PC-9 (cell line): ENCODE data around the gene TP53RK. TPM values are rescaled to one million over a fixed set of nuclear protein-coding genes. Genes with fewer than 3 reads are reported as not detected.

Experiments
- BruUV-seq: library from RNA; stranded (reverse); fragments of 400-500 nt; replicated peaks from 2 replicates; lab custom pipeline; 2021; lab: Mats Ljungman, UMichigan
- CTCF ChIA-PET: fragments of 300-600 bp; sonication (Branson Sonifier 250); formaldehyde crosslinking; loops from one replicate; lab custom pipeline; 2022; ENCODE audit warnings: antibody characterized with exemption; lab: Charles Lee
- POLR2A ChIA-PET: fragments of 300-600 bp; sonication (Branson Sonifier 250); formaldehyde crosslinking; loops from one replicate; lab custom pipeline; 2022; ENCODE audit warnings: antibody characterized with exemption; ENCODE audit not compliant: unreplicated experiment; lab: Charles Lee
- DNase-seq, 2 experiments: peaks; one replicate each; pipeline versions ENCODE4 v3.0.0 to v3.0.0-alpha.2; 2015 to 2022; ENCODE audit warnings: mixed read lengths in 1 of 2
- H2AFZ ChIP-seq: fragments of 200-600 bp; sonication (generic); 2 replicates; pipeline ENCODE4 v1.8.1; 2017; ENCODE audit warnings: antibody characterized with exemption
- H3F3A ChIP-seq: fragments of 200-600 bp; sonication (generic); 2 replicates; pipeline ENCODE4 v1.8.1; 2017; ENCODE audit warnings: antibody characterized with exemption, mild to moderate bottlenecking, low read depth; ENCODE audit not compliant: insufficient read depth
- H3K27ac ChIP-seq: fragments of 200-600 bp; sonication (generic); 2 replicates; pipeline ENCODE4 v1.6.1; 2016; ENCODE audit warnings: mixed run types
- H3K27me3 ChIP-seq: fragments of 200-600 bp; sonication (generic); 2 replicates; pipeline ENCODE4 v1.6.1; 2016; ENCODE audit warnings: low read depth, mixed run types; ENCODE audit not compliant: insufficient read depth
- H3K36me3 ChIP-seq: fragments of 200-600 bp; sonication (generic); 2 replicates; pipeline ENCODE4 v1.6.1; 2016; ENCODE audit warnings: low read depth, mixed run types
- H3K4me1 ChIP-seq: fragments of 200-600 bp; sonication (generic); replicated peaks from 2 replicates; pipeline ENCODE4 v1.6.1; 2016; ENCODE audit warnings: mixed run types; ENCODE audit not compliant: insufficient read depth
- H3K4me2 ChIP-seq: fragments of 200-600 bp; sonication (generic); 2 replicates; pipeline ENCODE4 v1.6.1; 2017; ENCODE audit warnings: mixed run types
- H3K4me3 ChIP-seq: fragments of 200-600 bp; sonication (generic); 2 replicates; pipeline ENCODE4 v1.6.1; 2016; ENCODE audit warnings: mixed run types
- H3K79me2 ChIP-seq: fragments of 200-600 bp; sonication (generic); 2 replicates; pipeline ENCODE4 v1.6.1; 2017; ENCODE audit warnings: low read depth, mixed run types
- H3K9me2 ChIP-seq: fragments of 200-600 bp; sonication (generic); 2 replicates; pipeline ENCODE4 v1.8.1; 2017; ENCODE audit warnings: mild to moderate bottlenecking; ENCODE audit not compliant: insufficient read depth
- H3K9me3 ChIP-seq: fragments of 200-600 bp; sonication (generic); 2 replicates; pipeline ENCODE4 v1.8.1; 2016; ENCODE audit warnings: low read depth; ENCODE audit not compliant: insufficient read depth
- H4K20me1 ChIP-seq: fragments of 200-600 bp; sonication (generic); 2 replicates; pipeline ENCODE4 v1.8.1; 2017; ENCODE audit not compliant: insufficient read depth
- EZH2 ChIP-seq: fragments of 200-600 bp; sonication (generic); IDR thresholded peaks from 2 replicates; pipeline ENCODE4 v1.8.0; 2017; ENCODE audit warnings: antibody characterized with exemption, low read depth
- intact Hi-C: fragments of 100-400 bp; cut with micrococcal nuclease; formaldehyde crosslinking; loops from one replicate; pipeline ENCODE4 v1.10.0; 2022; ENCODE audit not compliant: unreplicated experiment
- total RNA-seq: library from RNA; stranded (reverse); gene quantifications from 2 replicates; pipeline ENCODE4 v1.2.3, GENCODE V29; 2021
- TF ChIP-seq, protein P1 (sequence below): fragments of 200-600 bp; sonication (generic); conservative IDR thresholded peaks from 2 replicates; pipeline ENCODE4 v1.6.1; 2017; ENCODE audit warnings: mixed run types, antibody characterized with exemption, mild to moderate bottlenecking, moderate library complexity

The TP53RK gene
- total RNA-seq, 1 experiment from 2014 or later: 10.4 TPM

DNA sequence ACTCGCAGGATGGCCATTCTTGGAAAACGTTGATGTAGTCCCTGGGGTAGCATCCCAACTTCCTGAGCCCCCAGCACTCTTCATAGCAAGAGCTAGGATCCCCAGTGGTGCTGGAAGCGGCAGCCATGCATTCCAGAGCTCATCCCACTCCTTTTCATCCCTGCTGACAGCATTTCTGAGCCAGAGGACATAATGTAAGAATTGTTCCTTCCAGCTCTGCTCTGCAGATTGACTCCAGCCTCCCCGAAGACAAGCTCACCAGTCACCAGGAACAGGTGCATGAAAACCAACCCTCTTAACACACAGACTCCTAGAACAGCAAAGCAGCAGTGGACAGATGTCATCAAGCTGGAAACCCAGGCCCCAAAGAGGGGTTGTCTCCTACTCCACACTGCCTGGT lies 41.8 kb downstream of the TP53RK start:
- H3K9me2 ChIP-seq: no peaks in the 10 kb centered on the region
- intact Hi-C loops: no loop called here
- no peaks in the 10 kb centered on the region for H3K4me1 ChIP-seq
- no peaks in the 10 kb centered on the region for H3K36me3 ChIP-seq
- no TSS peak for BruUV-seq
- CTCF ChIA-PET: interaction anchor here (0.6 kb wide), 2 partner anchors 19 to 629 kb away, joined by 3 read pairs; no protein-coding TSS in a partner anchor
- H2AFZ ChIP-seq: no peak overlapping the region
- no peaks in the 10 kb centered on the region for H4K20me1 ChIP-seq
- TF ChIP-seq, protein P1, sequence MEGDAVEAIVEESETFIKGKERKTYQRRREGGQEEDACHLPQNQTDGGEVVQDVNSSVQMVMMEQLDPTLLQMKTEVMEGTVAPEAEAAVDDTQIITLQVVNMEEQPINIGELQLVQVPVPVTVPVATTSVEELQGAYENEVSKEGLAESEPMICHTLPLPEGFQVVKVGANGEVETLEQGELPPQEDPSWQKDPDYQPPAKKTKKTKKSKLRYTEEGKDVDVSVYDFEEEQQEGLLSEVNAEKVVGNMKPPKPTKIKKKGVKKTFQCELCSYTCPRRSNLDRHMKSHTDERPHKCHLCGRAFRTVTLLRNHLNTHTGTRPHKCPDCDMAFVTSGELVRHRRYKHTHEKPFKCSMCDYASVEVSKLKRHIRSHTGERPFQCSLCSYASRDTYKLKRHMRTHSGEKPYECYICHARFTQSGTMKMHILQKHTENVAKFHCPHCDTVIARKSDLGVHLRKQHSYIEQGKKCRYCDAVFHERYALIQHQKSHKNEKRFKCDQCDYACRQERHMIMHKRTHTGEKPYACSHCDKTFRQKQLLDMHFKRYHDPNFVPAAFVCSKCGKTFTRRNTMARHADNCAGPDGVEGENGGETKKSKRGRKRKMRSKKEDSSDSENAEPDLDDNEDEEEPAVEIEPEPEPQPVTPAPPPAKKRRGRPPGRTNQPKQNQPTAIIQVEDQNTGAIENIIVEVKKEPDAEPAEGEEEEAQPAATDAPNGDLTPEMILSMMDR: no peak
- no peak for TF ChIP-seq EZH2
- no peak overlapping the region for H3K4me3 ChIP-seq
- no peak overlapping the region for H3K27ac ChIP-seq
- H3K79me2 ChIP-seq: no peaks in the 10 kb centered on the region
- H3K27me3 ChIP-seq: no peaks in the 10 kb centered on the region
- no peaks in the 10 kb centered on the region for H3K9me3 ChIP-seq
- no peak for DNase-seq
- POLR2A ChIA-PET: interaction anchor here (0.6 kb wide), 1 partner anchor 30 kb away, joined by 3 read pairs; no protein-coding TSS in a partner anchor
- H3F3A ChIP-seq: no peaks in the 10 kb centered on the region
- H3K4me2 ChIP-seq: no peak overlapping the region

DNA sequence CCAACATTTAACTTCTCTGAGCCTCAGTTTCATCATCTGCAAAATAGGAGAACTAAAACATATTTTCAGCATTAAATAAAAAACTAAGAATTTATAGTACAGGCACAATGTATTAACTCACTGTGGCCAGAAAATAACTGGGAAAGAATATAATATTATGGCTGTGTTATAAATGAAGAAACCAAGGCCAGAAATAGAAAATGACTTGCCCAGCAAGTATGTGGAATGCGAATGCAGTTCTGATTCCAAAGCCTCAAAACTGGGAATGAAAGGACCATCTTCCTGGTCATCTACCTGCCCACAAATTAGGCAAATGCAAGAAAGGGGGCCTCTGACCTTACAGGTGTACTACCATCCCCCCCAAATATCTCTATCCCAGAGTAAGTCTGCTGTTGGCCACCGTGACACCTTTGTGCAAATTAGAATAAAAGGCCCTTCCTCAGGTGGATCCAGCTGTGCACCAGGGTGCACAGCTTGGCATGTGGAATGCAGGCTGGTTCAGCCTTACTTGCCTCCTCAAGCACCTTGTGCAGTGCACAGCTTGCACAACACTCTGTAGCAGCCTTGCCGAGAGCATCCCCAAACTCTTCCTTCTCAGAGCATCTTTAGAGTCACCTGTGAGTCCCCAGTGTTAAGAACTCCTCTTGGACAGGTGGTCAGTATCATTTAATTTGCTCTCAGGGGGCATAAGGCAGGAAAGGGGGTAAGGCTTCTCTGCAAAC lies 42.4 kb downstream of the TP53RK start:
- Histone ChIP-seq H3K27me3 (no peaks in the 10 kb centered on the region), H3K4me2 (no peak overlapping the region), H3K27ac (no peak overlapping the region), H2AFZ (no peak overlapping the region), H3K79me2 (no peaks in the 10 kb centered on the region), H3F3A (no peaks in the 10 kb centered on the region), H3K4me3 (no peak overlapping the region), H3K9me2 (no peaks in the 10 kb centered on the region), H3K4me1 (no peaks in the 10 kb centered on the region), H3K36me3 (no peaks in the 10 kb centered on the region), H4K20me1 (no peaks in the 10 kb centered on the region), H3K9me3 (no peaks in the 10 kb centered on the region)
- BruUV-seq: no TSS peak
- no peak for TF ChIP-seq EZH2
- TF ChIP-seq, protein P1: no peak
- no peak for DNase-seq
- ChIA-PET POLR2A (interaction anchor here (0.6 kb wide), 1 partner anchor 30 kb away, joined by 3 read pairs; no protein-coding TSS in a partner anchor), CTCF (interaction anchor here (0.6 kb wide), 2 partner anchors 20 to 628 kb away, joined by 3 read pairs; no protein-coding TSS in a partner anchor)
- intact Hi-C loops: no loop called here

DNA sequence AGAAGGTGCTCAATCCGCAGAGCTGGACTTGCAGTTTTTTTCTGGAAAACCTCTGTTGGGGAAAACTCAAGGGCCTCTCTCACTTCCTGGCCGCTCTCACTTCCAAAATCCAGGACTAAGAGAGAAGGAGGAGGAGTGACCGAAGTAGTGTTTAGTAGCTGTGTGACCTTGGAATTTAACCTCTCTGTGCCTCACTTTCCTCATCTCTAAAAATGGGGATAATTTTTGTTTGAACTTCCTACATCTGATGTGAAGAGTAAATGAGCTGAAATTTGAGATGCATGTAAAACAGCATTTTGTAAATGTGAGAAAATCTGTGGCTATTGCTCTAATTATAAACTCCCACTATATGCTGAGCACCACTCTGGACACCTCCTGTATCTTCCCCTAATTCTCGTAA lies 43.1 kb downstream of the TP53RK start:
- intact Hi-C loops: no loop called here
- Histone ChIP-seq H3K79me2 (no peaks in the 10 kb centered on the region), H3K27ac (no peak overlapping the region), H2AFZ (no peak overlapping the region), H3K4me1 (no peaks in the 10 kb centered on the region), H3K36me3 (no peaks in the 10 kb centered on the region), H3K9me2 (no peaks in the 10 kb centered on the region), H3K4me3 (no peak overlapping the region), H3K4me2 (no peak overlapping the region), H3F3A (no peaks in the 10 kb centered on the region), H3K27me3 (no peaks in the 10 kb centered on the region), H4K20me1 (no peaks in the 10 kb centered on the region), H3K9me3 (no peaks in the 10 kb centered on the region)
- POLR2A ChIA-PET: no interaction called here
- CTCF ChIA-PET: no interaction called here
- no peak for DNase-seq
- TF ChIP-seq, protein P1: no peak
- TF ChIP-seq EZH2: no peak
- BruUV-seq: no TSS peak
